Measurements from ENCODE around the gene PRKCD.
A peak's percentile ranks its signal among the peaks of the same experiment; 100 is the strongest.

PRKCD gene

GRCh38 chr3:53160660-53161449 is at the start of gene PRKCD:
PRKCD (plus strand) TSS chr3:53161209; CDS start chr3:53178423, 17,214 bp downstream.
- H3K4me3 ChIP-seq, result peak within 1 kb of the TSS; percentile 77
- H3K36me3 ChIP-seq (ENCODE audit: insufficient read depth, low read length), result no peaks in the 10 kb centered on the region
- no peak within 1 kb of the TSS for H3K27ac ChIP-seq
- no peak for DNase-seq (ENCODE audit: low read depth, low spot score)
- no peaks in the 10 kb centered on the region for H3K9me3 ChIP-seq (ENCODE audit: low read depth, low read length)
- TF ChIP-seq EZH2 (IDR thresholded peaks at IDR 0.05) (no peak), FOXP2 (optimal IDR thresholded peaks at IDR 0.05; ENCODE audit: control extremely low read depth, extremely low read length, insufficient read depth) (no peak), POLR2AphosphoS5 (IDR thresholded peaks at IDR 0.05; ENCODE audit: borderline replicate concordance, low read depth, low read length) (no peak)
- peak within 1 kb of the TSS; percentile 26 for H3K9ac ChIP-seq (ENCODE audit: insufficient read length)

- Histone ChIP-seq H3K9ac (ENCODE audit: insufficient read length) (no peak overlapping the region), H3K4me3 (no peak overlapping the region), H3K9me3 (ENCODE audit: low read depth, low read length) (no peaks in the 10 kb centered on the region), H3K36me3 (ENCODE audit: insufficient read depth, low read length) (no peaks in the 10 kb centered on the region; the same call in 1 of the 2 replicates), H3K27ac (no peak overlapping the region)
- no peak for DNase-seq (ENCODE audit: low read depth, low spot score)
- TF ChIP-seq FOXP2 (optimal IDR thresholded peaks at IDR 0.05; ENCODE audit: control extremely low read depth, extremely low read length, insufficient read depth) (no peak), POLR2AphosphoS5 (IDR thresholded peaks at IDR 0.05; ENCODE audit: borderline replicate concordance, low read depth, low read length) (no peak), EZH2 (IDR thresholded peaks at IDR 0.05) (no peak)
Measured at GRCh38 chr3:53111822-53112221, 49.2 kb upstream of the PRKCD start.

- H3K9ac ChIP-seq (ENCODE audit: insufficient read length), result no peak overlapping the region
- TF ChIP-seq EZH2 (IDR thresholded peaks at IDR 0.05) (no peak), FOXP2 (optimal IDR thresholded peaks at IDR 0.05; ENCODE audit: control extremely low read depth, extremely low read length, insufficient read depth) (no peak), POLR2AphosphoS5 (IDR thresholded peaks at IDR 0.05; ENCODE audit: borderline replicate concordance, low read depth, low read length) (no peak)
- no peak overlapping the region for H3K27ac ChIP-seq
Measured at GRCh38 chr3:53113293-53114010, 47.6 kb upstream of the PRKCD start.

GRCh38 chr3:53114011-53114400 is 47.0 kb upstream of the PRKCD start:
- Histone ChIP-seq H3K9me3 (ENCODE audit: low read depth, low read length) (no peaks in the 10 kb centered on the region), H3K4me3 (no peak overlapping the region), H3K9ac (ENCODE audit: insufficient read length) (no peak overlapping the region), H3K27ac (no peak overlapping the region), H3K36me3 (ENCODE audit: insufficient read depth, low read length) (peaks cover 10% of the 10 kb centered on the region; the same call in 1 of the 2 replicates)
- no peak for TF ChIP-seq EZH2 (IDR thresholded peaks at IDR 0.05)
- TF ChIP-seq POLR2AphosphoS5 (IDR thresholded peaks at IDR 0.05; ENCODE audit: borderline replicate concordance, low read depth, low read length), result no peak
- no peak for TF ChIP-seq FOXP2 (optimal IDR thresholded peaks at IDR 0.05; ENCODE audit: control extremely low read depth, extremely low read length, insufficient read depth)
- DNase-seq (ENCODE audit: low read depth, low spot score), result no peak

More at GRCh38 chr3:53113293-53114010, 47.6 kb upstream of the PRKCD start:
- Histone ChIP-seq H3K4me3 (no peak overlapping the region), H3K9me3 (ENCODE audit: low read depth, low read length) (no peaks in the 10 kb centered on the region), H3K36me3 (ENCODE audit: insufficient read depth, low read length) (peaks cover 7% of the 10 kb centered on the region; the same call in 1 of the 2 replicates)
- no peak for DNase-seq (ENCODE audit: low read depth, low spot score)

- no peak overlapping the region for H3K27ac ChIP-seq
- H3K9ac ChIP-seq (ENCODE audit: insufficient read length), result no peak overlapping the region
- H3K9me3 ChIP-seq (ENCODE audit: low read depth, low read length), result no peaks in the 10 kb centered on the region
- TF ChIP-seq EZH2 (IDR thresholded peaks at IDR 0.05), result no peak
- no peak overlapping the region for H3K4me3 ChIP-seq
- no peak for DNase-seq (ENCODE audit: low read depth, low spot score)
- H3K36me3 ChIP-seq (ENCODE audit: insufficient read depth, low read length), result peaks cover 12% of the 10 kb centered on the region; the same call in 1 of the 2 replicates
Measured at GRCh38 chr3:53114412-53115074, 46.5 kb upstream of the PRKCD start.

GRCh38 chr3:53116956-53117355 is 44.1 kb upstream of the PRKCD start:
- no peak overlapping the region for H3K9ac ChIP-seq (ENCODE audit: insufficient read length)
- H3K36me3 ChIP-seq (ENCODE audit: insufficient read depth, low read length), result peaks cover 28% of the 10 kb centered on the region; the same call in 1 of the 2 replicates
- DNase-seq (ENCODE audit: low read depth, low spot score), result no peak
- no peak overlapping the region for H3K27ac ChIP-seq
- no peak for TF ChIP-seq EZH2 (IDR thresholded peaks at IDR 0.05)
- no peak for TF ChIP-seq POLR2AphosphoS5 (IDR thresholded peaks at IDR 0.05; ENCODE audit: borderline replicate concordance, low read depth, low read length)
- TF ChIP-seq FOXP2 (optimal IDR thresholded peaks at IDR 0.05; ENCODE audit: control extremely low read depth, extremely low read length, insufficient read depth), result no peak
- no peak overlapping the region for H3K4me3 ChIP-seq
- H3K9me3 ChIP-seq (ENCODE audit: low read depth, low read length), result no peaks in the 10 kb centered on the region

- Histone ChIP-seq H3K36me3 (ENCODE audit: insufficient read depth, low read length) (peaks cover 36% of the 10 kb centered on the region; the same call in 1 of the 2 replicates), H3K9me3 (ENCODE audit: low read depth, low read length) (no peaks in the 10 kb centered on the region), H3K4me3 (no peak overlapping the region), H3K27ac (no peak overlapping the region), H3K9ac (ENCODE audit: insufficient read length) (no peak overlapping the region)
- no peak for TF ChIP-seq POLR2AphosphoS5 (IDR thresholded peaks at IDR 0.05; ENCODE audit: borderline replicate concordance, low read depth, low read length)
- no peak for TF ChIP-seq EZH2 (IDR thresholded peaks at IDR 0.05)
- TF ChIP-seq FOXP2 (optimal IDR thresholded peaks at IDR 0.05; ENCODE audit: control extremely low read depth, extremely low read length, insufficient read depth), result no peak
- no peak for DNase-seq (ENCODE audit: low read depth, low spot score)
Measured at GRCh38 chr3:53120336-53120735, 40.7 kb upstream of the PRKCD start.

All from SK-N-MC (cell line).